WERI-Rb-1 (cell line): ENCODE data around the gene SLC26A4.

ENCODE experiments used
- DNase-seq: peaks from one replicate; pipeline ENCODE4 v3.0.0-alpha.2; 2020
- H3K27ac ChIP-seq: fragments of 250-450 bp; sonication (Bioruptor Pico); 2 replicates; pipeline ENCODE4 v1.5.1; 2020; ENCODE audit warnings: mild to moderate bottlenecking, moderate library complexity
- H3K27me3 ChIP-seq: fragments of 250-450 bp; sonication (Bioruptor Pico); 2 replicates; pipeline ENCODE4 v1.5.1; 2021; ENCODE audit warnings: mild to moderate bottlenecking, low read depth, moderate library complexity; ENCODE audit not compliant: insufficient read depth, severe bottlenecking
- H3K36me3 ChIP-seq: fragments of 250-450 bp; sonication (Bioruptor Pico); 2 replicates; pipeline ENCODE4 v1.5.1; 2020; ENCODE audit warnings: mild to moderate bottlenecking, moderate library complexity
- H3K4me3 ChIP-seq: 2 replicates; pipeline ENCODE4 v1.5.1; 2011; ENCODE audit warnings: low read depth, mild to moderate bottlenecking, control low read depth, low read length
- H3K9me3 ChIP-seq: fragments of 250-450 bp; sonication (Bioruptor Pico); 2 replicates; pipeline ENCODE4 v1.5.1; 2021; ENCODE audit warnings: mild to moderate bottlenecking, moderate library complexity; ENCODE audit not compliant: severe bottlenecking
- TF ChIP-seq, protein P1 (sequence below): IDR thresholded peaks from 2 replicates; pipeline ENCODE4 v1.5.1; 2011; ENCODE audit warnings: low read depth, mild to moderate bottlenecking, control low read depth, inconsistent platforms, low read length

SLC26A4 gene

GRCh38 chr7:107684947-107685463 is 24.4 kb downstream of the SLC26A4 start:
- no peaks in the 10 kb centered on the region for H3K9me3 ChIP-seq
- no peaks in the 10 kb centered on the region for H3K36me3 ChIP-seq
- TF ChIP-seq, protein P1, sequence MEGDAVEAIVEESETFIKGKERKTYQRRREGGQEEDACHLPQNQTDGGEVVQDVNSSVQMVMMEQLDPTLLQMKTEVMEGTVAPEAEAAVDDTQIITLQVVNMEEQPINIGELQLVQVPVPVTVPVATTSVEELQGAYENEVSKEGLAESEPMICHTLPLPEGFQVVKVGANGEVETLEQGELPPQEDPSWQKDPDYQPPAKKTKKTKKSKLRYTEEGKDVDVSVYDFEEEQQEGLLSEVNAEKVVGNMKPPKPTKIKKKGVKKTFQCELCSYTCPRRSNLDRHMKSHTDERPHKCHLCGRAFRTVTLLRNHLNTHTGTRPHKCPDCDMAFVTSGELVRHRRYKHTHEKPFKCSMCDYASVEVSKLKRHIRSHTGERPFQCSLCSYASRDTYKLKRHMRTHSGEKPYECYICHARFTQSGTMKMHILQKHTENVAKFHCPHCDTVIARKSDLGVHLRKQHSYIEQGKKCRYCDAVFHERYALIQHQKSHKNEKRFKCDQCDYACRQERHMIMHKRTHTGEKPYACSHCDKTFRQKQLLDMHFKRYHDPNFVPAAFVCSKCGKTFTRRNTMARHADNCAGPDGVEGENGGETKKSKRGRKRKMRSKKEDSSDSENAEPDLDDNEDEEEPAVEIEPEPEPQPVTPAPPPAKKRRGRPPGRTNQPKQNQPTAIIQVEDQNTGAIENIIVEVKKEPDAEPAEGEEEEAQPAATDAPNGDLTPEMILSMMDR = no peak
- no peak overlapping the region for H3K4me3 ChIP-seq
- H3K27me3 ChIP-seq = no peaks in the 10 kb centered on the region
- DNase-seq = no peak
- H3K27ac ChIP-seq = no peak overlapping the region

- no peaks in the 10 kb centered on the region for H3K27me3 ChIP-seq
- H3K9me3 ChIP-seq = no peaks in the 10 kb centered on the region
- no peaks in the 10 kb centered on the region for H3K36me3 ChIP-seq
- DNase-seq = no peak
- TF ChIP-seq, protein P1 = no peak
- H3K4me3 ChIP-seq = no peak overlapping the region
- H3K27ac ChIP-seq = no peak overlapping the region
These were observed 26.3 kb downstream of the SLC26A4 start for GRCh38 chr7:107686816-107687387.

- no peak for DNase-seq
- TF ChIP-seq, protein P1 = no peak
- Histone ChIP-seq H3K27ac (no peak overlapping the region), H3K27me3 (no peaks in the 10 kb centered on the region), H3K36me3 (no peaks in the 10 kb centered on the region), H3K4me3 (no peak overlapping the region), H3K9me3 (no peaks in the 10 kb centered on the region)
These were observed 27.0 kb downstream of the SLC26A4 start for GRCh38 chr7:107687656-107688055.

- DNase-seq = no peak
These were observed 28.9 kb downstream of the SLC26A4 start for GRCh38 chr7:107689553-107689952.

GRCh38 chr7:107690084-107690483 is 29.5 kb downstream of the SLC26A4 start:
- Histone ChIP-seq H3K36me3 (no peaks in the 10 kb centered on the region), H3K27me3 (no peaks in the 10 kb centered on the region), H3K4me3 (no peak overlapping the region), H3K27ac (no peak overlapping the region), H3K9me3 (no peaks in the 10 kb centered on the region)
- TF ChIP-seq, protein P1 = no peak
- no peak for DNase-seq

More at GRCh38 chr7:107689553-107689952, 28.9 kb downstream of the SLC26A4 start:
- Histone ChIP-seq H3K9me3 (no peaks in the 10 kb centered on the region), H3K4me3 (no peak overlapping the region), H3K27ac (no peak overlapping the region), H3K27me3 (no peaks in the 10 kb centered on the region), H3K36me3 (no peaks in the 10 kb centered on the region)
- TF ChIP-seq, protein P1 = no peak

GRCh38 chr7:107690611-107691010 is 30.0 kb downstream of the SLC26A4 start:
- DNase-seq = peak; percentile 50
- TF ChIP-seq, protein P1 = no peak
- Histone ChIP-seq H3K4me3 (no peak overlapping the region), H3K27ac (no peak overlapping the region), H3K9me3 (no peaks in the 10 kb centered on the region), H3K27me3 (no peaks in the 10 kb centered on the region), H3K36me3 (no peaks in the 10 kb centered on the region)
